Natural killer cell (primary cell): ENCODE measurements around the gene CCDC146. TPM values are rescaled to one million over a fixed set of nuclear protein-coding genes. Genes with fewer than 3 reads are reported as not detected.

Experiments used
- ATAC-seq, 3 donors: fragments of 150-1000 bp in 2 of 3; fragments of 200-7000 bp in 1 of 3; cut with Tn5 transposase; 1 replicate in 1 of 3; 2 replicates in 2 of 3; pipeline ENCODE4 v1.10.0; 2021; ENCODE audit warnings: mild to moderate bottlenecking in 2 of 3, moderate library complexity in 2 of 3
- DNase-seq, 2 donors: peaks; one replicate each; pipeline versions ENCODE4 v3.0.0 to v3.0.0-alpha.2; 2013 to 2021; ENCODE audit warnings: mixed read lengths in 1 of 2
- H3K27ac ChIP-seq: one replicate; pipeline ENCODE4 v1.5.1; 2013; ENCODE audit warnings: mild to moderate bottlenecking, low read length
- H3K27me3 ChIP-seq: one replicate; pipeline ENCODE4 v1.6.1; 2013; ENCODE audit warnings: low read length; ENCODE audit not compliant: control insufficient read depth, insufficient read depth
- H3K36me3 ChIP-seq: one replicate; pipeline ENCODE4 v1.6.1; 2013; ENCODE audit warnings: low read length; ENCODE audit not compliant: control insufficient read depth, insufficient read depth
- H3K4me1 ChIP-seq: one replicate; pipeline ENCODE4 v1.6.1; 2013; ENCODE audit warnings: low read length; ENCODE audit not compliant: control insufficient read depth, insufficient read depth
- H3K4me3 ChIP-seq: one replicate; pipeline ENCODE4 v1.5.1; 2013; ENCODE audit warnings: low read length
- H3K9me3 ChIP-seq: one replicate; pipeline ENCODE4 v1.6.1; 2013; ENCODE audit warnings: low read length; ENCODE audit not compliant: control insufficient read depth, insufficient read depth
- H3K27ac Mint-ChIP-seq, 2 donors: one replicate each; pipeline ENCODE4 v1.8.0; 2022; ENCODE audit warnings: mild to moderate bottlenecking in 2 of 2, mixed read lengths in 2 of 2, moderate library complexity in 1 of 2
- H3K27me3 Mint-ChIP-seq, 2 donors: one replicate each; pipeline ENCODE4 v1.8.0; 2022; ENCODE audit warnings: low read depth in 2 of 2, mixed read lengths in 2 of 2
- H3K36me3 Mint-ChIP-seq: one replicate; pipeline ENCODE4 v1.8.0; 2022; ENCODE audit warnings: mixed read lengths
- H3K4me1 Mint-ChIP-seq, 2 donors: one replicate each; pipeline ENCODE4 v1.8.0; 2022; ENCODE audit warnings: mixed read lengths in 2 of 2
- H3K4me3 Mint-ChIP-seq: one replicate; pipeline ENCODE4 v1.8.0; 2022; ENCODE audit warnings: mild to moderate bottlenecking, moderate library complexity, mixed read lengths
- H3K9me3 Mint-ChIP-seq, 2 donors: one replicate each; pipeline ENCODE4 v1.8.0; 2022; ENCODE audit warnings: mixed read lengths in 2 of 2
- CTCF ChIP-seq: fragments of 200-600 bp; IDR thresholded peaks from one replicate; pipeline ENCODE4 v1.8.0; 2022; ENCODE audit warnings: antibody characterized with exemption
- WGBS: methylation state at CpG from one replicate; pipeline ENCODE4 v1.1.7; 2013; ENCODE audit warnings: missing lambda C conversion rate; ENCODE audit not compliant: insufficient coverage; 5-methylcytosine and 5-hydroxymethylcytosine counted together
- intact Hi-C: fragments of 100-400 bp; cut with micrococcal nuclease; formaldehyde crosslinking; loops from one replicate; pipeline ENCODE4 v1.14.2; 2022
- total RNA-seq, 4 donors: library from RNA; stranded (reverse); fragments of 120-200 nt in 1 of 4; gene quantifications; one replicate each; pipeline versions ENCODE4 v1.2.3 to v1.2.4, GENCODE V29; 2013 to 2022

Gene CCDC146
- total RNA-seq, 3 donors from 2014 or later (not counting 1 experiment from before 2014, with no cell fraction given): 20.1 to 25.6 (median 24.0) TPM

- Mint-ChIP-seq H3K4me1 (peaks cover 0 to 8% of the 10 kb centered on the region in 2 donors), H3K4me3 (no peak overlapping the region), H3K36me3 (peaks cover 16% of the 10 kb centered on the region), H3K27ac (no peak overlapping the region), H3K9me3 (peaks cover 0 to 2% of the 10 kb centered on the region in 2 donors), H3K27me3 (no peaks in the 10 kb centered on the region)
- Histone ChIP-seq H3K27me3 (no peaks in the 10 kb centered on the region), H3K36me3 (peaks cover 10% of the 10 kb centered on the region), H3K4me3 (no peak overlapping the region), H3K4me1 (no peaks in the 10 kb centered on the region), H3K27ac (no peak overlapping the region), H3K9me3 (peaks cover 5% of the 10 kb centered on the region)
- WGBS: 86% methylated on average over 1 of the region's 3 CpGs
- ATAC-seq: no peak
- DNase-seq: no peak
- intact Hi-C loops: no loop called here
- no peak for TF ChIP-seq CTCF
Observed at GRCh38 chr7:77289387-77289786, 167.0 kb downstream of the CCDC146 start.

- Histone ChIP-seq H3K9me3 (peaks cover 5% of the 10 kb centered on the region), H3K4me3 (no peak overlapping the region), H3K36me3 (peaks cover 10% of the 10 kb centered on the region), H3K27me3 (no peaks in the 10 kb centered on the region), H3K4me1 (no peaks in the 10 kb centered on the region), H3K27ac (no peak overlapping the region)
- no peak for ATAC-seq
- H3K4me3 Mint-ChIP-seq: no peak overlapping the region
- peaks cover 0 to 8% of the 10 kb centered on the region in 2 donors for H3K4me1 Mint-ChIP-seq
- DNase-seq: no peak
- peaks cover 0 to 2% of the 10 kb centered on the region in 2 donors for H3K9me3 Mint-ChIP-seq
- intact Hi-C loops: no loop called here
- TF ChIP-seq CTCF: no peak
- no peak overlapping the region for H3K27ac Mint-ChIP-seq
- H3K27me3 Mint-ChIP-seq: no peaks in the 10 kb centered on the region
- H3K36me3 Mint-ChIP-seq: peaks cover 16% of the 10 kb centered on the region
Observed at GRCh38 chr7:77290425-77290824, 168.0 kb downstream of the CCDC146 start.

- peaks cover 14% of the 10 kb centered on the region for H3K36me3 Mint-ChIP-seq
Observed at GRCh38 chr7:77293046-77293445, 170.6 kb downstream of the CCDC146 start.

More at GRCh38 chr7:77293046-77293445, 170.6 kb downstream of the CCDC146 start:
- H3K27me3 Mint-ChIP-seq: no peaks in the 10 kb centered on the region
- intact Hi-C loops: no loop called here
- H3K4me3 ChIP-seq: no peak overlapping the region
- H3K36me3 ChIP-seq: peaks cover 6% of the 10 kb centered on the region
- WGBS: 94% methylated on average over 4 of the region's 4 CpGs
- no peak overlapping the region for H3K4me3 Mint-ChIP-seq
- DNase-seq: peak in 1 of 2 donors; percentile 25
- no peaks in the 10 kb centered on the region for H3K27me3 ChIP-seq
- no peak for TF ChIP-seq CTCF
- H3K9me3 ChIP-seq: peaks cover 4% of the 10 kb centered on the region
- H3K27ac Mint-ChIP-seq: no peak overlapping the region
- no peak overlapping the region for H3K27ac ChIP-seq
- peak in 1 of 3 donors; percentile 40 for ATAC-seq
- peaks cover 2% of the 10 kb centered on the region in 2 donors for H3K9me3 Mint-ChIP-seq
- H3K4me1 Mint-ChIP-seq: peaks cover 0 to 8% of the 10 kb centered on the region in 2 donors
- H3K4me1 ChIP-seq: no peaks in the 10 kb centered on the region
